HepG2 (cell line): ENCODE data around the gene CACNA1G. TPM values are rescaled to one million over a fixed set of nuclear protein-coding genes. Genes with fewer than 3 reads are reported as not detected.
A peak's percentile ranks its signal among the peaks of the same experiment; 100 is the strongest.

Experiments used
- ASH2L ChIP-seq: fragments of 300-600, 200-600 bp; sonication (generic); IDR thresholded peaks from 2 replicates; pipeline ENCODE4 v1.7.0; 2017; ENCODE audit warnings: low read depth, mild to moderate bottlenecking, moderate library complexity, mixed read lengths, low read length; ENCODE audit not compliant: insufficient read length
- CBX1 ChIP-seq: IDR thresholded peaks from one replicate; pipeline ENCODE4 v1.6.1; 2016; ENCODE audit warnings: antibody characterized with exemption, low read depth
- FOXP4 ChIP-seq: sonication (generic); formaldehyde crosslinking; IDR thresholded peaks from 2 replicates; pipeline ENCODE4 v1.4.0; 2020; ENCODE audit warnings: missing genetic modification reagents
- HMGA1 ChIP-seq: sonication (generic); formaldehyde crosslinking; conservative IDR thresholded peaks from 2 replicates; pipeline ENCODE4 v1.4.0; 2020; ENCODE audit warnings: missing genetic modification reagents
- HNF4G ChIP-seq, 2 experiments: sonication (generic) in 1 of 2; formaldehyde crosslinking in 1 of 2; IDR thresholded peaks; 2 replicates each; pipeline versions ENCODE4 v1.4.0 to v1.6.1; 2011 to 2020; ENCODE audit warnings: borderline replicate concordance in 2 of 2, low read depth in 2 of 2, mild to moderate bottlenecking in 2 of 2, low read length in 1 of 2, missing genetic modification reagents in 1 of 2, moderate library complexity in 1 of 2
- SRY ChIP-seq: sonication (generic); formaldehyde crosslinking; IDR thresholded peaks from 2 replicates; pipeline ENCODE4 v1.8.0; 2022; ENCODE audit warnings: mild to moderate bottlenecking, missing genetic modification reagents
- ZNF318 ChIP-seq: sonication (generic); formaldehyde crosslinking; IDR thresholded peaks from 2 replicates; pipeline ENCODE4 v1.4.0; 2020; ENCODE audit warnings: mild to moderate bottlenecking, missing genetic modification reagents
- ZNF547 ChIP-seq: sonication (generic); formaldehyde crosslinking; IDR thresholded peaks from 2 replicates; pipeline ENCODE4 v1.5.1; 2020; ENCODE audit warnings: mild to moderate bottlenecking, missing genetic modification reagents
- polyA plus RNA-seq, 8 experiments: library from polyadenylated mRNA; depleted of rRNA in 3 of 8; stranded (reverse) in 7 of 8; unstranded in 1 of 8; fragments of >200 nt; fragmentation: Illumina TruSeq in 4 of 8; extraction: Trizol in 4 of 8; gene quantifications; 2 replicates each; pipeline versions ENCODE4 v1.2.1 to v1.2.3, GENCODE V29; 2011 to 2016; ENCODE audit warnings: low read depth in 4 of 8, missing spikeins in 1 of 8, mixed read lengths in 1 of 8; ENCODE audit not compliant: insufficient read depth in 1 of 8
- total RNA-seq, 5 experiments: library from RNA; depleted of rRNA; stranded (reverse); fragments of >200 nt; fragmentation: Illumina TruSeq; extraction: Trizol; gene quantifications; 2 replicates each; pipeline ENCODE4 v1.2.3, GENCODE V29; 2016; ENCODE audit warnings: low read depth in 1 of 5
- TF ChIP-seq, protein P1 (sequence below): sonication (generic); formaldehyde crosslinking; IDR thresholded peaks from 2 replicates; pipeline ENCODE4 v1.4.0; 2020; ENCODE audit warnings: missing genetic modification reagents, borderline replicate concordance
- TF ChIP-seq, protein P2 (sequence below): sonication (generic); formaldehyde crosslinking; IDR thresholded peaks from 2 replicates; pipeline ENCODE4 v1.4.0; 2020; ENCODE audit warnings: missing genetic modification reagents

Gene CACNA1G
- total and polyA plus RNA-seq, 2 of the 13 experiments (the other 11 are each of a cell fraction or from before 2014, with no cell fraction given) = 0.02 TPM; not detected in 1

DNA sequence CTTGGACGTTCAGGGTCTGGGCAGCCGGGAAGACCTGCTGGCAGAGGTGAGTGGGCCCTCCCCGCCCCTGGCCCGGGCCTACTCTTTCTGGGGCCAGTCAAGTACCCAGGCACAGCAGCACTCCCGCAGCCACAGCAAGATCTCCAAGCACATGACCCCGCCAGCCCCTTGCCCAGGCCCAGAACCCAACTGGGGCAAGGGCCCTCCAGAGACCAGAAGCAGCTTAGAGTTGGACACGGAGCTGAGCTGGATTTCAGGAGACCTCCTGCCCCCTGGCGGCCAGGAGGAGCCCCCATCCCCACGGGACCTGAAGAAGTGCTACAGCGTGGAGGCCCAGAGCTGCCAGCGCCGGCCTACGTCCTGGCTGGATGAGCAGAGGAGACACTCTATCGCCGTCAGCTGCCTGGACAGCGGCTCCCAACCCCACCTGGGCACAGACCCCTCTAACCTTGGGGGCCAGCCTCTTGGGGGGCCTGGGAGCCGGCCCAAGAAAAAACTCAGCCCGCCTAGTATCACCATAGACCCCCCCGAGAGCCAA lies 65.6 kb downstream of the CACNA1G start (continued):
- TF ChIP-seq ZNF318 (CRISPR knock-in tag) = 0 out of 2 replicates have a peak, but pooled peaks have one; percentile 46
- TF ChIP-seq ASH2L = peak; percentile 32
- no peak for TF ChIP-seq HNF4G (IDR thresholded peaks at IDR 0.05; ENCODE audit: borderline replicate concordance, low read depth, low read length)
- TF ChIP-seq HNF4G (CRISPR knock-in tag; IDR thresholded peaks at IDR 0.05; ENCODE audit: borderline replicate concordance, low read depth) = 0 out of 2 replicates have a peak, but pooled peaks have one; percentile 63
- peak; percentile 44; the same call in 1 of the 2 replicates for TF ChIP-seq FOXP4
- TF ChIP-seq ZNF547 = 0 out of 2 replicates have a peak, but pooled peaks have one; percentile 52
- peak; percentile 91; the same call in 1 of the 2 replicates for TF ChIP-seq SRY (CRISPR knock-in tag)
- TF ChIP-seq CBX1 = peak; percentile 49
- TF ChIP-seq, protein P1, sequence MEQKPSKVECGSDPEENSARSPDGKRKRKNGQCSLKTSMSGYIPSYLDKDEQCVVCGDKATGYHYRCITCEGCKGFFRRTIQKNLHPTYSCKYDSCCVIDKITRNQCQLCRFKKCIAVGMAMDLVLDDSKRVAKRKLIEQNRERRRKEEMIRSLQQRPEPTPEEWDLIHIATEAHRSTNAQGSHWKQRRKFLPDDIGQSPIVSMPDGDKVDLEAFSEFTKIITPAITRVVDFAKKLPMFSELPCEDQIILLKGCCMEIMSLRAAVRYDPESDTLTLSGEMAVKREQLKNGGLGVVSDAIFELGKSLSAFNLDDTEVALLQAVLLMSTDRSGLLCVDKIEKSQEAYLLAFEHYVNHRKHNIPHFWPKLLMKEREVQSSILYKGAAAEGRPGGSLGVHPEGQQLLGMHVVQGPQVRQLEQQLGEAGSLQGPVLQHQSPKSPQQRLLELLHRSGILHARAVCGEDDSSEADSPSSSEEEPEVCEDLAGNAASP (CRISPR knock-in tag) = no peak
- TF ChIP-seq HMGA1 = no peak
- TF ChIP-seq, protein P2, sequence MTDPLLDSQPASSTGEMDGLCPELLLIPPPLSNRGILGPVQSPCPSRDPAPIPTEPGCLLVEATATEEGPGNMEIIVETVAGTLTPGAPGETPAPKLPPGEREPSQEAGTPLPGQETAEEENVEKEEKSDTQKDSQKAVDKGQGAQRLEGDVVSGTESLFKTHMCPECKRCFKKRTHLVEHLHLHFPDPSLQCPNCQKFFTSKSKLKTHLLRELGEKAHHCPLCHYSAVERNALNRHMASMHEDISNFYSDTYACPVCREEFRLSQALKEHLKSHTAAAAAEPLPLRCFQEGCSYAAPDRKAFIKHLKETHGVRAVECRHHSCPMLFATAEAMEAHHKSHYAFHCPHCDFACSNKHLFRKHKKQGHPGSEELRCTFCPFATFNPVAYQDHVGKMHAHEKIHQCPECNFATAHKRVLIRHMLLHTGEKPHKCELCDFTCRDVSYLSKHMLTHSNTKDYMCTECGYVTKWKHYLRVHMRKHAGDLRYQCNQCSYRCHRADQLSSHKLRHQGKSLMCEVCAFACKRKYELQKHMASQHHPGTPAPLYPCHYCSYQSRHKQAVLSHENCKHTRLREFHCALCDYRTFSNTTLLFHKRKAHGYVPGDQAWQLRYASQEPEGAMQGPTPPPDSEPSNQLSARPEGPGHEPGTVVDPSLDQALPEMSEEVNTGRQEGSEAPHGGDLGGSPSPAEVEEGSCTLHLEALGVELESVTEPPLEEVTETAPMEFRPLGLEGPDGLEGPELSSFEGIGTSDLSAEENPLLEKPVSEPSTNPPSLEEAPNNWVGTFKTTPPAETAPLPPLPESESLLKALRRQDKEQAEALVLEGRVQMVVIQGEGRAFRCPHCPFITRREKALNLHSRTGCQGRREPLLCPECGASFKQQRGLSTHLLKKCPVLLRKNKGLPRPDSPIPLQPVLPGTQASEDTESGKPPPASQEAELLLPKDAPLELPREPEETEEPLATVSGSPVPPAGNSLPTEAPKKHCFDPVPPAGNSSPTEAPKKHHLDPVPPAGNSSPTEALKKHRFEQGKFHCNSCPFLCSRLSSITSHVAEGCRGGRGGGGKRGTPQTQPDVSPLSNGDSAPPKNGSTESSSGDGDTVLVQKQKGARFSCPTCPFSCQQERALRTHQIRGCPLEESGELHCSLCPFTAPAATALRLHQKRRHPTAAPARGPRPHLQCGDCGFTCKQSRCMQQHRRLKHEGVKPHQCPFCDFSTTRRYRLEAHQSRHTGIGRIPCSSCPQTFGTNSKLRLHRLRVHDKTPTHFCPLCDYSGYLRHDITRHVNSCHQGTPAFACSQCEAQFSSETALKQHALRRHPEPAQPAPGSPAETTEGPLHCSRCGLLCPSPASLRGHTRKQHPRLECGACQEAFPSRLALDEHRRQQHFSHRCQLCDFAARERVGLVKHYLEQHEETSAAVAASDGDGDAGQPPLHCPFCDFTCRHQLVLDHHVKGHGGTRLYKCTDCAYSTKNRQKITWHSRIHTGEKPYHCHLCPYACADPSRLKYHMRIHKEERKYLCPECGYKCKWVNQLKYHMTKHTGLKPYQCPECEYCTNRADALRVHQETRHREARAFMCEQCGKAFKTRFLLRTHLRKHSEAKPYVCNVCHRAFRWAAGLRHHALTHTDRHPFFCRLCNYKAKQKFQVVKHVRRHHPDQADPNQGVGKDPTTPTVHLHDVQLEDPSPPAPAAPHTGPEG (CRISPR knock-in tag) = peak; percentile 52; the same call in 1 of the 2 replicates
